Kidney (tissue), 14 donors: ENCODE results near the gene FAM78A. TPM values are rescaled to one million over a fixed set of nuclear protein-coding genes. Genes with fewer than 3 reads are reported as not detected.

Source experiments
- DNase-seq, 5 donors: peaks; one replicate each; pipeline ENCODE4 v3.0.0-alpha.2; 2013 to 2020
- FAIRE-seq: peaks from 2 replicates; lab custom pipeline; 2012; peaks lifted over from hg19 to GRCh38; lab: Jason Lieb, UNC
- H3K27ac ChIP-seq, 2 donors: one replicate each; pipeline ENCODE4 v1.7.0; 2013; ENCODE audit warnings: low read depth in 2 of 2, low read length in 2 of 2, inconsistent platforms in 1 of 2
- H3K27me3 ChIP-seq: one replicate; pipeline ENCODE4 v1.7.1; 2013; ENCODE audit warnings: low read length, inconsistent platforms; ENCODE audit not compliant: control insufficient read depth, insufficient read depth
- H3K36me3 ChIP-seq, 3 donors: one replicate each; pipeline versions ENCODE4 v1.7.0 to v1.7.1; 2013; ENCODE audit warnings: low read length in 3 of 3, control low read depth in 1 of 3, inconsistent platforms in 1 of 3; ENCODE audit not compliant: insufficient read depth in 3 of 3, control insufficient read depth in 2 of 3
- H3K4me1 ChIP-seq, 3 donors: one replicate each; pipeline versions ENCODE4 v1.7.0 to v1.7.1; 2013; ENCODE audit warnings: low read length in 3 of 3, inconsistent platforms in 1 of 3, low read depth in 1 of 3; ENCODE audit not compliant: control insufficient read depth in 2 of 3, insufficient read depth in 2 of 3
- H3K4me3 ChIP-seq, 3 donors: one replicate each; pipeline versions ENCODE4 v1.7.0 to v1.8.1; 2013; ENCODE audit warnings: low read length in 3 of 3, control low read depth in 1 of 3, inconsistent platforms in 1 of 3
- H3K9ac ChIP-seq, 3 donors: one replicate each; pipeline versions ENCODE4 v1.7.0 to v1.7.1; 2013; ENCODE audit warnings: low read length in 3 of 3, control low read depth in 1 of 3, inconsistent platforms in 1 of 3
- H3K9me3 ChIP-seq, 3 donors: one replicate each; pipeline versions ENCODE4 v1.7.0 to v1.7.1; 2013; ENCODE audit warnings: low read length in 3 of 3, control low read depth in 1 of 3, inconsistent platforms in 1 of 3; ENCODE audit not compliant: control insufficient read depth in 2 of 3, insufficient read depth in 1 of 3
- intact Hi-C: fragments of 100-400 bp; cut with DNase I; formaldehyde crosslinking; loops from one replicate; pipeline ENCODE4 v1.11.1; 2022
- polyA plus RNA-seq: library from polyadenylated mRNA; stranded (reverse); fragments of 350-450 nt; fragmentation: Illumina TruSeq; extraction: RNeasy Lipid Tissue Mini Kit (QIAGEN cat#74804); gene quantifications from one replicate; pipeline ENCODE4 v1.2.3, GENCODE V29; 2014; ENCODE audit warnings: low read depth, low replicate concordance; ENCODE audit not compliant: insufficient read depth
- total RNA-seq: library from RNA; stranded (reverse); fragmentation: NEBNext Ultra II Directional; extraction: Animal tissue kit (Norgen Biotek cat#: 25700); gene quantifications from one replicate; pipeline ENCODE4 v1.2.1, GENCODE V29; 2021
- TF ChIP-seq, protein P1 (sequence below): IDR thresholded peaks from 3 replicates; pipeline ENCODE4 v1.5.1; 2012; ENCODE audit warnings: mild to moderate bottlenecking, moderate library complexity, borderline replicate concordance; ENCODE audit not compliant: insufficient read depth; ENCODE audit errors: extremely low read depth
- donor health status: control.
- donor health status: control.
- donor health status: control.
- donor health status: control.
- donor health status: control.
- donor health status: DM: yes; HTN: yes; CAD: no.
- donor health status: Normal renal cell carcinoma (clear cell type).

The FAM78A gene
- total and polyA plus RNA-seq, 2 donors from 2014 or later: 1.6 to 6.1 TPM

DNA sequence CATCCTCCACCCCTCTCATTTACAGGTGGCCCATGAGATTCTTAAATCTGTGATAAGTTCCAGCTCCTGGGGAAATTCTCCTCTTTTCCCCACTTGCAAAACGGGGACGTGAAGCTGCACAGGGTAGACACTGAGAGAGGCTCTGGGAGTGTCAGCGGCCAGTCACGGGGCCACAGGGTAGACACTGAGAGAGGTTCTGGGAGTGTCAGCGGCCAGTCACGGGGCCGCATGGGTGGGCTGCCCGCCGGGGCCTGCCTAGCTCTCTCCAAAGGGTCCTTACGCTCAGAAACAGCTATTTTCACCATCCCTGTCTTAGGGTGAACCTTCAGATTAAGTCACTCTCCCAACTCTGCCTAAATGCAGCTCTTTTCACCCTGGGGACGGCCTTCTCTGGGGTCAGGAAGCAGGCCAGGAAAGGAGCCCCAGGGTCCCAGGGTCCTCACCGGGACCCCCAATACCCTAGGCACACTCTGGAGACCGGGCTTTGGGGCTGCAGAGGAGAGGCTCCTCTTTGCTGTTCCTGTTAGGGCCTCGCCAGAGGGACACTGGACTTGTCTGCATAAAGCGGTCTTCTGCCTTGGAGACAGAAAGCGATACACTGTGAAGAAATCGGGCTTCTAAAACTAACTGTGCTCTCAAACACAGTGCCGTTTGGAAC, 1.5 kb downstream of the FAM78A start:
- peak overlapping the region in 1 of 3 donors; percentile 43 for H3K4me3 ChIP-seq
- FAIRE-seq (no peak), DNase-seq (peak in 1 of 5 donors; percentile 75)
- no peak overlapping the region for H3K9ac ChIP-seq
- intact Hi-C loops: no loop called here
- TF ChIP-seq, protein P1, sequence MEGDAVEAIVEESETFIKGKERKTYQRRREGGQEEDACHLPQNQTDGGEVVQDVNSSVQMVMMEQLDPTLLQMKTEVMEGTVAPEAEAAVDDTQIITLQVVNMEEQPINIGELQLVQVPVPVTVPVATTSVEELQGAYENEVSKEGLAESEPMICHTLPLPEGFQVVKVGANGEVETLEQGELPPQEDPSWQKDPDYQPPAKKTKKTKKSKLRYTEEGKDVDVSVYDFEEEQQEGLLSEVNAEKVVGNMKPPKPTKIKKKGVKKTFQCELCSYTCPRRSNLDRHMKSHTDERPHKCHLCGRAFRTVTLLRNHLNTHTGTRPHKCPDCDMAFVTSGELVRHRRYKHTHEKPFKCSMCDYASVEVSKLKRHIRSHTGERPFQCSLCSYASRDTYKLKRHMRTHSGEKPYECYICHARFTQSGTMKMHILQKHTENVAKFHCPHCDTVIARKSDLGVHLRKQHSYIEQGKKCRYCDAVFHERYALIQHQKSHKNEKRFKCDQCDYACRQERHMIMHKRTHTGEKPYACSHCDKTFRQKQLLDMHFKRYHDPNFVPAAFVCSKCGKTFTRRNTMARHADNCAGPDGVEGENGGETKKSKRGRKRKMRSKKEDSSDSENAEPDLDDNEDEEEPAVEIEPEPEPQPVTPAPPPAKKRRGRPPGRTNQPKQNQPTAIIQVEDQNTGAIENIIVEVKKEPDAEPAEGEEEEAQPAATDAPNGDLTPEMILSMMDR: no peak
- no peak overlapping the region for H3K27ac ChIP-seq
- no peaks in the 10 kb centered on the region for H3K36me3 ChIP-seq
- H3K27me3 ChIP-seq: peaks cover 2% of the 10 kb centered on the region
- no peaks in the 10 kb centered on the region for H3K9me3 ChIP-seq
- H3K4me1 ChIP-seq: peaks cover 0 to 7% (median 0%) of the 10 kb centered on the region in 3 donors

DNA sequence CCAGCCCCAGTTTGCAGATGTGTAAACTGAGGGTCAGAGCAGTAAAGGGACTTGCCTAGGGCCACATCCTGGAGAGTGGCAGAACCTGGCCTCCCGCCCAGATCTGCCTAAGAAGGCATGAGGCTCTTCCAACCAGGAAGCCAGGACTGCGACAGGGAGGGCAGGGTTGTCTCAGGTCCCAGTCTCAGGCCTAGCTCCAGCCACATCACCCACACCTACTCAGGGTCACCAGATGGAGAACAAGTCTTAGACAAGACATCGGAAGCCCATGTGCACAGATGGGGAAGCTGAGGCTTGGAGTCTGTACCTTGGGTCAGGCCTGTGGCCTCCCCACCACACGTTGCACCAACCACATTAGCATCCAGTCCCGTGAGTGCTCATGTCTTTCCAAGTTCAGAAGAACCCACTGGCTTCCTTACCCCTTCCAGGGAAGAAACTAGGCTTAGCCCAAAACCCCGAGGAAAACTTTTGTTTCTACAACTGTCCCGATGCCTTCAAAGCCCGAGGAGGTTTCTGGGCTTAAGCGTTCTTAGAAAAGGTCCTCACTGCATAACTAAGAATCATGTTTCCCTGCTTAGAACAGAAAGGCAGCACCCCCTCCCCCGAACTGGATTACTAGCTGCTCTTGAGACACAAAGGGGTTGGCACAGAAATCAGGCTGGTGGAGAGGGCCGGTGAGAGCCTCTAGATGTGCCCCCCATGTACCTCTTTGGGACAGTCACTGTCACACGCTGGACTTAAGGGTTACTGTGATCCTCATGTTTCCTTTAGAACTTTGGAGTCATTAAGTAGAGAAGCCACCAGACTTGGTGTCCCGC, 2.2 kb downstream of the FAM78A start:
- FAIRE-seq: no peak
- peak in 2 of 5 donors; percentile 27 to 51 for DNase-seq
- H3K36me3 ChIP-seq: no peaks in the 10 kb centered on the region
- H3K9me3 ChIP-seq: no peaks in the 10 kb centered on the region
- H3K4me3 ChIP-seq: peak overlapping the region in 2 of 3 donors; percentile 5 to 40
- intact Hi-C loops: no loop called here
- no peak overlapping the region for H3K9ac ChIP-seq
- TF ChIP-seq, protein P1: no peak
- peaks cover 2% of the 10 kb centered on the region for H3K27me3 ChIP-seq
- H3K4me1 ChIP-seq: peaks cover 0 to 7% (median 0%) of the 10 kb centered on the region in 3 donors
- H3K27ac ChIP-seq: peak overlapping the region; percentile 20 to 61

DNA sequence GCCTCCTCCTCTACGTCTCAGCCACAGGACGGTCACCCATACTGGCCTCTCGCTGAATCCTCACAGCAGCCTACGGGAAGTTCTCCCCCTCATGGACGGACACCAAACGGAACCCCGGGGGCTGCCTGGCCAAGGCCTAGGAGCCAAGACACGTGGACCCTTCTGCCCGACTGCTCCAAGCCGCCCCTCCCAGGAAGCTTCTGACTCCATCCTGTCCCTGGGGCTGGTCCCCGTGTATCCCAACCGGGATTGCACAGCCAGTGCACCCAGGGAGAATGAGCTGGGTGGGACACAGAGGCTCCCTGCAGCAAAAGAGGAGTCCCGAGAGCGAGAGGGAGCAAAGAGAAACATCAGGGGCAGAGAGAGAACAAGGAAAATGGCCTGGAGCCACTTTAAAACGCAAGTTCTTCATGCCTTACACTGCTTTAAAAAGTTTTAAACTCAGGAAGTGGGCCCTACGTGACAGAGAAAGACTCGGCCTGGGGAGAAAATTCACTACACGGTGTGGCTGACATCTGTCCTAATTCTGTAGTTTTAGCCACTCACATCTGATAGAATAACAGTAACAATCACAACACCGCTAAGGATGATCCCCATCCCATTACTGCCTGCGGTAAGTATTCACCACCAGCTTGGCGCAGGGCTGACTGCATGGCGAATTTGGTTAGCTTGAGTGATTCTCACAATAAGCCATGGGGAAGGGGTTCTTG, 3.0 kb downstream of the FAM78A start:
- no peaks in the 10 kb centered on the region for H3K36me3 ChIP-seq
- peaks cover 2% of the 10 kb centered on the region for H3K27me3 ChIP-seq
- DNase-seq (peak in 2 of 5 donors; percentile 27 to 69), FAIRE-seq (no peak)
- peak overlapping the region in 1 of 3 donors; percentile 15 for H3K9ac ChIP-seq
- H3K27ac ChIP-seq: peak overlapping the region; percentile 49 to 61
- H3K9me3 ChIP-seq: no peaks in the 10 kb centered on the region
- H3K4me1 ChIP-seq: peaks cover 0 to 7% (median 0%) of the 10 kb centered on the region in 3 donors
- TF ChIP-seq, protein P1: no peak
- intact Hi-C loops: no loop called here
- peak overlapping the region in 2 of 3 donors; percentile 5 to 40 for H3K4me3 ChIP-seq
